ENCODE results near the gene DOK4.
"Not testable (repeated sequence)": the region's sequence is repeated elsewhere in the genome, so short reads cannot be mapped to it uniquely, and the experiment has no call there.

The DOK4 gene

GRCh38 chr16:57439947-57440346 is 46.3 kb downstream of the DOK4 start:
- DNase-seq: not testable (repeated sequence)

DNA sequence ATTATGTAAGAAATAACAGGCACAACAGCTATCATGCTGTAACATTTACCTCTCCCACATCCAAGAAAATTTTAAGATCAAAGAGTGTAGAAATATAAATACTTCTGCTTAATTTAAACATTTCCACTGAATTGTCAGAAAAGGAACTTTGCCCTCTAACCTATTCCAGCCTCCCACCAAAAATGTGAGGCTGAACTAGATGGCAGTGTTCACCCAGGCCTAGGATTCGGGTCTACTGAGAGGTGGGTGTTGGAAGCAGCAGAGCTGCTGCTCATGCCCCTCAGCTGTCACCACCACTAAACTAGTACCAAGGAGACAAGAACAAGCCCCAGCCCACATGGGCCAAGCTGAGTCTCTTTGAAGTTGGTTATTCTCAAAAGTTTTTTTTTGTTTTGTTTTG is 50.5 kb downstream of the DOK4 start:
- no peak for DNase-seq

- DNase-seq: no peak
Measured at GRCh38 chr16:57434003-57434402, 52.3 kb downstream of the DOK4 start.

GRCh38 chr16:57432989-57433388 is 53.3 kb downstream of the DOK4 start:
- no peak for DNase-seq

DNA sequence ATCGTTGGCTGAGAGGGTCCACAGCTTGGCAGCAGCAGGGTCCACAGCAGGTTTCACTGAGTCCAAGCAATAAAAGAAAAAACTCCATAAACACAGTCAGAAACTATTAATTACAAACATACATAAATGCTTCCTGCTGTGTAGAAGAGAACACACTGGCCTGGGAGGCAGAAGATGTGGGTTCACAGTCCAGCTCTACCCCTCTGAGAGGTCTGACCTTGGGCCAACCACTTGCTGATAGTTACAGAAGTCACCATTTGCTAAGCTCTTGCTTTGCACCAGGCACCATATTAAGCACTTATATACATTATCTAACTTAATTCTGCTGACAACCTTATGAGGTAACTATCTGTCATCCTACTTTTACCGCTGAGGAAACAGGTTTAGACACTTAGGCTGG is 53.8 kb downstream of the DOK4 start:
- no peak for DNase-seq

GRCh38 chr16:57430955-57431354 is 55.3 kb downstream of the DOK4 start:
- no peak for DNase-seq

- DNase-seq: no peak
Measured at GRCh38 chr16:57427824-57428223, 58.5 kb downstream of the DOK4 start.

DNA sequence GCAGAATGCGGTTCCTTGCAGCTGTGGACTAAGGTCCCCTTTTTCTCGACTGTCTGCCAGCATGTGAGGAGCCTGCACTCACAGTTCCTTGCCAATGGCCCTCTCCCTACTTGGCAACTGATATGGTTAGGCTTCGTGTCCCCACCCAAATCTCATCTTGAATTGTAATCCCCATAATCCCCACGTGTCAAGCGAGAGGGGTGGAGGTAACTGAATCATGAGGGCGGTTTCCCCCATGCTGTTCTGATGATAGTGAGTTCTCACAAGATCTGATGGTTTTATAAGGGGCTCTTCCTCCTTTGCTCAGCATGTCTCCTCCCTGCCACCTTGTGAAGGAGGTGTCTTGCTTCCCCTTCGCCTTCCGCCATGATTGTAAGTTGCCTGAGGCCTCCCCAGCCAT is 59.0 kb downstream of the DOK4 start:
- no peak for DNase-seq

- no peak for DNase-seq
Measured at GRCh38 chr16:57426356-57426755, 59.9 kb downstream of the DOK4 start.

GRCh38 chr16:57424583-57424982 is 61.7 kb downstream of the DOK4 start:
- DNase-seq: no peak

DNA sequence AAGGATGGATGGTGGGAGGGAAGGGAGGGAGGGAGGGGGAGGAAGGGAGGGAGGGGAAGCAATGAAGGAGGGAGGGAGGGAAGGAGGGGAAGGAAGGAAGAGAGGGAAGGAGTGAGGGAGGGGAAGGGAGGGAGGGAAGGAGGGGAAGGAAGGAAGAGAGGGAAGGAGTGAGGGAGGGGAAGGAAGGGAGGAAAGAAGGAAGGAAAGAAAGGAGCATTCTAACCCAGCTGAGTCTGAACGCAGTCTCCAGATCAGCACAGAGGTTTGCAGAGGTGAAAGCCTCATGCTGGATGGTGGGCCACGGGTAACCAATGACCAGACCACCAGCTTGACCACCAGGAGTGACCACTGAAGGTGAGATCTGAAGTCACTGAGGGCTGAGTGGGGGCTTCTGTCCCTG is 63.1 kb downstream of the DOK4 start:
- no peak for DNase-seq

GRCh38 chr16:57422026-57422944 is 64.0 kb downstream of the DOK4 start:
- no peak for DNase-seq

Measured in cerebellar nuclear complex (tissue), 1 donor.